SK-N-SH treated with all-trans-retinoic acid at 6 μM for 48 hours (cell line): ENCODE measurements around the gene IL16.

Experiments
- ARNTL ChIP-seq: fragments of 450-650 bp; formaldehyde crosslinking; IDR thresholded peaks from 2 replicates; pipeline ENCODE4 v1.5.0; 2020; ENCODE audit warnings: low read depth, mild to moderate bottlenecking, moderate library complexity, borderline replicate concordance
- BACH2 ChIP-seq: fragments of 250-450 bp; sonication (Bioruptor Pico); IDR thresholded peaks from 2 replicates; pipeline ENCODE4 v1.9.0; 2021; ENCODE audit warnings: mild to moderate bottlenecking, borderline replicate concordance
- CSDC2 ChIP-seq: fragments of 250-450 bp; sonication (Bioruptor Pico); IDR thresholded peaks from 2 replicates; pipeline ENCODE4 v1.5.0; 2020; ENCODE audit warnings: mild to moderate bottlenecking, moderate library complexity
- ESRRG ChIP-seq: fragments of 250-450 bp; sonication (Bioruptor Pico); IDR thresholded peaks from 2 replicates; pipeline ENCODE4 v1.6.1; 2021; ENCODE audit warnings: mild to moderate bottlenecking
- RARB ChIP-seq: fragments of 250-450 bp; sonication (Bioruptor Pico); IDR thresholded peaks from 2 replicates; pipeline ENCODE4 v1.8.0; 2021; ENCODE audit warnings: mild to moderate bottlenecking, moderate library complexity
- SNAI2 ChIP-seq: fragments of 250-450 bp; sonication (Bioruptor Pico); IDR thresholded peaks from 2 replicates; pipeline ENCODE4 v1.5.0; 2020; ENCODE audit warnings: mild to moderate bottlenecking, moderate library complexity
- TOX ChIP-seq: fragments of 250-450 bp; sonication (Bioruptor Pico); IDR thresholded peaks from 2 replicates; pipeline ENCODE4 v1.8.0; 2021; ENCODE audit warnings: mild to moderate bottlenecking, moderate library complexity, borderline replicate concordance
- ZFP3 ChIP-seq: fragments of 250-450 bp; sonication (Bioruptor Pico); IDR thresholded peaks from 2 replicates; pipeline ENCODE4 v1.5.0; 2020; ENCODE audit warnings: mild to moderate bottlenecking, moderate library complexity
- ZFP30 ChIP-seq: fragments of 450-650 bp; formaldehyde crosslinking; IDR thresholded peaks from 2 replicates; pipeline ENCODE4 v1.5.0; 2022; ENCODE audit warnings: mild to moderate bottlenecking, moderate library complexity
- ZNF565 ChIP-seq: fragments of 450-650 bp; formaldehyde crosslinking; conservative IDR thresholded peaks from 2 replicates; pipeline ENCODE4 v1.5.0; 2020; ENCODE audit warnings: low read depth, mild to moderate bottlenecking, moderate library complexity
- ZNF70 ChIP-seq: fragments of 450-650 bp; formaldehyde crosslinking; IDR thresholded peaks from 2 replicates; pipeline ENCODE4 v1.5.0; 2020; ENCODE audit warnings: mild to moderate bottlenecking, moderate library complexity
- TF ChIP-seq, protein P1 (sequence below): fragments of 250-450 bp; sonication (Bioruptor Pico); IDR thresholded peaks from 2 replicates; pipeline ENCODE4 v1.5.1; 2021; ENCODE audit warnings: mild to moderate bottlenecking, moderate library complexity
- TF ChIP-seq, protein P2 (sequence below): fragments of 250-450 bp; sonication (Bioruptor Pico); IDR thresholded peaks from 2 replicates; pipeline ENCODE4 v1.8.0; 2020; ENCODE audit warnings: mild to moderate bottlenecking, moderate library complexity, borderline replicate concordance
- TF ChIP-seq, protein P3 (sequence below): fragments of 250-450 bp; sonication (Bioruptor Pico); IDR thresholded peaks from 2 replicates; pipeline ENCODE4 v1.5.1; 2020; ENCODE audit warnings: low read depth, mild to moderate bottlenecking, moderate library complexity

DNA sequence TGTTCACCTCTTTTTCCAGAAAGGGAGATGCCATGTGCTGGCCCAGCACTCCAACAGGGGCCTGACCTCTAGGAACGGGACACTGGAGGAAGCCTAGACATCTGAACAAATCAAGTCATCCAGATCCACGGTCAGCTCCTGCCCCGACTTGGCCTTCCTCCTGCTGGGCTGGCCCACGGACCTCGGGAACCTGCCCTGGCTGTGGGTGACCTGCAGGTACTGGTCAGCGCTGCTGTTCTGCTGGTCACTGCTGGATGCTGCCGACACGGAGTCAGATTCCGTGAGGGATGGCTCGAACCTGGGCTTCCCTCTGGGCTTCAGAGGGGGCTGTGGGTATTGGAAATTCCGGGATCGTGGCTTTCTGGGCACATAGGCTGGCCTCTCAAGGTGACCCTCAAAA lies 135.6 kb downstream of the IL16 start:
- TF ChIP-seq, protein P1, sequence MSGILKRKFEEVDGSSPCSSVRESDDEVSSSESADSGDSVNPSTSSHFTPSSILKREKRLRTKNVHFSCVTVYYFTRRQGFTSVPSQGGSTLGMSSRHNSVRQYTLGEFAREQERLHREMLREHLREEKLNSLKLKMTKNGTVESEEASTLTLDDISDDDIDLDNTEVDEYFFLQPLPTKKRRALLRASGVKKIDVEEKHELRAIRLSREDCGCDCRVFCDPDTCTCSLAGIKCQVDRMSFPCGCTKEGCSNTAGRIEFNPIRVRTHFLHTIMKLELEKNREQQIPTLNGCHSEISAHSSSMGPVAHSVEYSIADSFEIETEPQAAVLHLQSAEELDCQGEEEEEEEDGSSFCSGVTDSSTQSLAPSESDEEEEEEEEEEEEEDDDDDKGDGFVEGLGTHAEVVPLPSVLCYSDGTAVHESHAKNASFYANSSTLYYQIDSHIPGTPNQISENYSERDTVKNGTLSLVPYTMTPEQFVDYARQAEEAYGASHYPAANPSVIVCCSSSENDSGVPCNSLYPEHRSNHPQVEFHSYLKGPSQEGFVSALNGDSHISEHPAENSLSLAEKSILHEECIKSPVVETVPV (CRISPR knock-in tag), result no peak
- TF ChIP-seq RARB (CRISPR knock-in tag) (no peak), ZFP30 (CRISPR knock-in tag) (no peak), ZNF565 (no peak), BACH2 (CRISPR knock-in tag) (no peak), CSDC2 (CRISPR knock-in tag) (no peak), ZNF70 (CRISPR knock-in tag) (no peak), ZFP3 (no peak), SNAI2 (no peak), ARNTL (CRISPR knock-in tag) (no peak), TOX (CRISPR knock-in tag) (no peak), ESRRG (no peak)
- TF ChIP-seq, protein P2, sequence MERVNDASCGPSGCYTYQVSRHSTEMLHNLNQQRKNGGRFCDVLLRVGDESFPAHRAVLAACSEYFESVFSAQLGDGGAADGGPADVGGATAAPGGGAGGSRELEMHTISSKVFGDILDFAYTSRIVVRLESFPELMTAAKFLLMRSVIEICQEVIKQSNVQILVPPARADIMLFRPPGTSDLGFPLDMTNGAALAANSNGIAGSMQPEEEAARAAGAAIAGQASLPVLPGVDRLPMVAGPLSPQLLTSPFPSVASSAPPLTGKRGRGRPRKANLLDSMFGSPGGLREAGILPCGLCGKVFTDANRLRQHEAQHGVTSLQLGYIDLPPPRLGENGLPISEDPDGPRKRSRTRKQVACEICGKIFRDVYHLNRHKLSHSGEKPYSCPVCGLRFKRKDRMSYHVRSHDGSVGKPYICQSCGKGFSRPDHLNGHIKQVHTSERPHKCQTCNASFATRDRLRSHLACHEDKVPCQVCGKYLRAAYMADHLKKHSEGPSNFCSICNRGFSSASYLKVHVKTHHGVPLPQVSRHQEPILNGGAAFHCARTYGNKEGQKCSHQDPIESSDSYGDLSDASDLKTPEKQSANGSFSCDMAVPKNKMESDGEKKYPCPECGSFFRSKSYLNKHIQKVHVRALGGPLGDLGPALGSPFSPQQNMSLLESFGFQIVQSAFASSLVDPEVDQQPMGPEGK (CRISPR knock-in tag), result no peak
- TF ChIP-seq, protein P3, sequence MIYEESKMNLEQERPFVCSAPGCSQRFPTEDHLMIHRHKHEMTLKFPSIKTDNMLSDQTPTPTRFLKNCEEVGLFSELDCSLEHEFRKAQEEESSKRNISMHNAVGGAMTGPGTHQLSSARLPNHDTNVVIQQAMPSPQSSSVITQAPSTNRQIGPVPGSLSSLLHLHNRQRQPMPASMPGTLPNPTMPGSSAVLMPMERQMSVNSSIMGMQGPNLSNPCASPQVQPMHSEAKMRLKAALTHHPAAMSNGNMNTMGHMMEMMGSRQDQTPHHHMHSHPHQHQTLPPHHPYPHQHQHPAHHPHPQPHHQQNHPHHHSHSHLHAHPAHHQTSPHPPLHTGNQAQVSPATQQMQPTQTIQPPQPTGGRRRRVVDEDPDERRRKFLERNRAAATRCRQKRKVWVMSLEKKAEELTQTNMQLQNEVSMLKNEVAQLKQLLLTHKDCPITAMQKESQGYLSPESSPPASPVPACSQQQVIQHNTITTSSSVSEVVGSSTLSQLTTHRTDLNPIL (CRISPR knock-in tag), result no peak
